ENCODE data around the gene S100A10.

Gene S100A10

DNA sequence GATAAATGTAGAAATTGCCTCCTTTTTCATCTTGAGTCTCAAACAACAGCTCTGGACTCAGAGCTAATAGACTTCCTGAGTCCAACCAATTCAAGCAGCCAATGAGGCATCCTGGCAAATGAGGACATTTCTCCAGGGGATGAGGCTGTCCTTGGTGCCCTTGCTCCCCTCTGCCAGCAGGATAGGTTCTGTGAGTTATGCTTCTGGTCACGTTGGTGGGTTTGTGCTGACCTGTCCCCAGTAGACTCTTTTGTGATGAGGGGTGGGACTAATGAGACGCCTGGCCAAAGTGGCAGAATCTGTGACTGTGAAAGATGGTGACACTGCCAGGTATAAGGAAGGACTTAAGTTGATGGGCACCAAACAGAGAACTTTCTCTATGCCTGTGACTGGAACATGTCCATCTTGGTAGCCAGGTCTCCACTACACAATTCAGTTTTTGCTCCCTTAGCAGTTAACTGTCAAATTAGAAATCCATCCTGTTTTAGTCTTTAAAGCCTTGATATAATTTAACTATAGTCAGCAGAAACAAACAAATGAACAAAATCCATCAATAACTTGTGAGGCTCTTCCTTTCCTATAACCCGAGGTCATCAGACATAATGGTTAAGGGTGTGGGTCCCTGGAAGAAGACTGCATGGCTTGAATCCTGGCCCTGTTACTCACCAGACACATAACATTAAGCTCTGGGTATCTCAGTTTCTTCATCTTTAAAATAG lies 48.6 kb downstream of the S100A10 start:
- DNase-seq (ENCODE audit: low read depth, low spot score) = no peak
- H3K4me3 ChIP-seq (ENCODE audit: low read length) = no peak overlapping the region

DNA sequence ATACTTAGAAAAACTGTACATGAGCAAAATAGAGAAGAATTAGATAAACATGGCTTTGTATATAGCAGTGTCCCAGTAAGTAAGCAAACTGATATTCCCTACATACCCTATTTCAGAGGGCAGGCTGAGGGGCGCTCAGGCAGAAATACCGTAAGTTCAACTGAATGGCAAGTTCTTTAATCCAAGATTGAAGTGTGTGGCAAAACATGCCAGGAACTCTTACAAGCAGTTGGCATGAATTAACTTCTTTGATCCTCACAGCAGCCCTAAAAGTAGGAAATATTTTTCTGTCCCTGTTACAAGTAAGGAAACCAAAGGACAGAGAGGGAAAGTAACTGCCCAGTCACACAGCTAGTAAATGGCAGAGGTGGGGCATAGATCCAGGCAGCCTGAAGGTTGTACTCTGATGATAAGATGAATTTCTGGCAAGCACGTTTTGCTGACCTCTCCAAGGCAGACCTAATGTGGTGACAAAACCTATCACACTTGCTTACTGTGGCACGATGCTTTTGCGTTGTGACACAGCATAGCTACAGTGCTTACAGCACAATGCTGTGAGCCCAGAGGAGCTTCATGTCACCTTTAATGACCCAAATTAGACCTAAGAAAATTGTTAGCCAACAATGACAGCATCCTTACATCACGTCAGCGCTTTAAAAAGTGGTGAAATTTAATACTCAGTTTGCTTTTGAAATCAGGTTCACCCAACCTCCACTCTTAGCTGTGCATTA lies 49.4 kb downstream of the S100A10 start:
- no peak overlapping the region for H3K4me3 ChIP-seq (ENCODE audit: low read length)
- no peak for DNase-seq (ENCODE audit: low read depth, low spot score)

DNA sequence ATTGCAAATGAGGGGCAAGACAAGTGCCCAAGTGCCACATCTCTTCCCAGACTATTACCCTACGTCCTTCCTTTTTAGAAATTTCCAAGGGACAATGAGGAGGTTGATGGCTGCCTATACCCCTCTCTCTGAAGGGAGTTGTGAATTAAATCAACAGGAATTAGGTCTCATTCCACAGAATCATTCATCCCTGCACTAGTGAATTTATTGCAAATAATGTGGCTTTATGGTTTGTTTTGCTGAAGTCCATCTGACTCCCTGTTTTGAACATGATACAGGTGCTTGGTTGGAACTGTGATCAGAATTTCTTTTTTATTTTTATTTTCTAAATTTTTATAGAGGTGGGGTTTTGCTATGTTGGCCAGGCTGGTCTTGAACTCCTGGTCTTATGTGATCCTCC lies 50.1 kb downstream of the S100A10 start:
- H3K4me3 ChIP-seq (ENCODE audit: low read length) = no peak overlapping the region
- DNase-seq (ENCODE audit: low read depth, low spot score) = no peak

DNA sequence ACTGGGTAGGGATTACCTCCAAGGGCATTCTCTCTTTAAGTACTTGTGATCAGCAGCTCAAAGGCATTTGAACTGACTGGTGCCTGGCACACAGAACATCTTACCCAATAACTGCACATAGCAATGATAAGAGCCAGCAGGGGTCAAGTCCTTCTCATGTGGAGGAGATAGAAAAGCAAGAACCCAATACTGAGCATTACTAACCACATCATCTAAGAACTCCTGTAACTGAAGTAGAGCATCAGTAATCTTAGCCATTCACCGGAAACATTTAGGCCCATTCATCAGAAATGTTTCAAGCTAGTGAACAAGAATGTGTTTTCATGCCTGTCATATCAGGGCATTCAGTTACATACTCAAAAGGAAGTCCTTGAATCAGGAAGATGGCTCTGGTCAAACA lies 50.8 kb downstream of the S100A10 start:
- DNase-seq (ENCODE audit: low read depth, low spot score) = no peak
- H3K4me3 ChIP-seq (ENCODE audit: low read length) = no peak overlapping the region

DNA sequence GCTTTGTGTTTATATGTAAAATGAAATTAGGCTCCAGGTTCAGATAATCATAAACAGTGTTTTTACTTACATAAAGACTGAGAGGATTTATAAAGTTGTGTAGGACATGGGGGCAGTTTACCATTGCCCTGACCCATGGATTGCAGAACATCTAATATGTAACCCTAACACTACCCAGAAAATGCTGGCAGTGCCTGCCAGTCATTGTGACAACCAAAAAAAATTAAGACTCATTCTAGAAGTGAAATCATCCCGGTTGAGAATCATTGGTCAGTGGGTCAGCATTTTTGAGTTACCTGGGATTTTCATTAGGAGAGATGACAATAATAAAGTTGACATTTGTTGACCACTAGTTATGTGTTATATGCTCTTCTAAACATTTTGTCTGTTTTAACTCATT lies 53.1 kb downstream of the S100A10 start:
- DNase-seq (ENCODE audit: low read depth, low spot score) = no peak
- no peak overlapping the region for H3K4me3 ChIP-seq (ENCODE audit: low read length)

DNA sequence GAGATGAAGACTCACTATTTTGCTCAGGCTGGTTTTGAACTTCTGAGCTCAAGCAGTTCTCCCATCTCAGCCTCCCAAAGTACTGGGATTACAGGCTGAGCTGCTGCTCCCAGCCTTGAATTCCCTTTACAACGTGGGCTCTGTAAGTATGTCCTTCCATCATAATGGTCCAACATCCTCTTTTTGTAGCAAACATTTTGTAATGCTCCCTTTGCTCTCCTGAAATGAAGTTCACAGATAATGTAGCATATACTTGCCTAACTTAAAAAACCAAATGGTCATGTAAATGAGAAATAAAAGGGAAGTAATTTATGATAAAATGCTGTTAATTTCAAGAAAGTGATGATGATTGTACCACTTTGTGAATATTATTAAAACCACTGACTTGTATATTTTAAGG lies 53.9 kb downstream of the S100A10 start:
- no peak overlapping the region for H3K4me3 ChIP-seq (ENCODE audit: low read length)
- no peak for DNase-seq (ENCODE audit: low read depth, low spot score)

DNA sequence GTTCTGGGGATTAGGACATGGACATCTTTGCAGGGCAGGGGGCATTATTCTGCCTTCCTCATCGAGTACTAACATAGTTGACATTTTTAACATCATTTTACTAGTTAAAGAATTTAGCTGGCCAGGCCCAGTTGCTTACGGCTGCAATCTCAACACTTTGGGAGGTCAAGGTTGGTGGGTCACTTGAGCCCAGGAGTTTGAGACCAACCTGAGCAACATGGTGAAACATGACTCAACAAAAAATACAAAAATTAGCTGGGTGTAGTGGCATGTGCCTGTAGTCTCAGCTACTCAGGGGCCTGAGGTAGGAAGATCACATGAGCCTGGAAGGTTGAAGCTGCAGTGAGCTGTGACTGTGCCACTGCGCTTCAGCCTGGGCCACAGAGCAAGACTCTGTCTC lies 54.5 kb downstream of the S100A10 start:
- no peak overlapping the region for H3K4me3 ChIP-seq (ENCODE audit: low read length)
- no peak for DNase-seq (ENCODE audit: low read depth, low spot score)

DNA sequence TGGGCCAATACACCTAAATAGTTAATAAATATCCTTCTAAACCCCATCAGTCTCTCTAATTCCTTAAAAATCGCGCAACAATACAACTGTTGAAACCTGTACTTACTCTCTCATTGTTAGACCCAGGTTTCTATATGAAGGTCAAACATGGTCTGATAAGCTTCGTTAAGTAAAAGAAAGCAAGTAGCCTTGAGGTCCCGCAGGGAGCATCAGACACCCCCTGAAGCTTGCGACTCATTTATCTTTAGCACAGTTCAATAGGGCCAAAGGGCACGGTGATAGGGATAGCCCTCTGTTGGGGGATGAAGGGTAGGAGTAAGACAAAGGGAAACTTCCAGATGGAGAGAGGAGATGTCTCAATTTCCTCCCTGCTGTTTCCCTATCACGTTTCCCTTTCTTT lies 57.0 kb downstream of the S100A10 start:
- DNase-seq (ENCODE audit: low read depth, low spot score) = no peak
- no peak overlapping the region for H3K4me3 ChIP-seq (ENCODE audit: low read length)

DNA sequence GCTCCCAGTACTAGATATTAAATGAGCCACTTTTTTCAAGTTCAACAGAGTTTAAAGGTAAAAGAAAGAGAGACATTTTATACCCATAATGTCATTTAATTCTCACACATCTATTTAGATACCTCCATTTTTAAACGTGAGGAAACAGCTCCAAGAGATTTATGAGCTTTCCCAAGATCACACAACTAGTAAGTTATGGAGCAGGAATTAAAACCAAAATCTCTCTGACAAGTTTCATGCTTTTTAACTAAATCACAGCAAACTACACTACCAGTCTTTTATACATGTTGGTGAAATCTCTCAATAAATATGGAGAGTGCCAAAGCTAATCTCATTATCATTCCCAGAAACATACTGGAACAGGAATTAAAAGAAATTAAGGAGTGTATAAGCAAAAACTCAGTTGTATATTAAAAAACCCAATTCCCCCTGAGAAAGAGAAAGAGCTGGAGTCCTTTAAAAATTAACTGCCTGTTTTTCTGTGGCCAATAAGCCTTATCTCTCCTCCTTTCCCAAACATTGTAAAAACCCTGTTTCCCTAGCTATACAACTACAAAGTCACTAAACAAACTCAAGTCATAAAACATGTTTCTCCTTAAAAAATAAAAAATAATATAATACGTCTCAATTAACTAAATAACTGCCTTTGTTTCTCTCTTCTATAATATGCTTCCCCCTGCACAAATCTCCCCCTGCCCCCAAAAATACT lies 57.6 kb downstream of the S100A10 start:
- no peak for DNase-seq (ENCODE audit: low read depth, low spot score)

DNA sequence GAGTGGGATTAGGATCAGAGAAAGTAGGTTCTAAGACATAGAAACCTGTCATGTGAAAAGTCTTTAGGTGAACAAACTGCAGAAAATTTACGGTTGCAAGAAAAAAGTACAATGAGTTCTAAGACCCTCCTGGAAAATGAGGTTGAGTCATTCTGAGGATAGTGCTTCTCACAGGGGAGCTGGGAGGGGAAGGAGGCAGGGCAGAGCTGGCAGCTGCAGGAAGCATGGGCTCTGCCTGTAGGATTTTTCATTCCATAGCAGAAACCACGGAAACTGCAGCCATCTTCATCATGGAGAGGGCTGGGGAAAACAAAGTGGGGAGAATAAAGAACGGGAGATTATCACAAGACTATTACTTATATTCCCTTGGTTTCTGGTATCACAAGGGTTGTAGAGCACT lies 58.5 kb downstream of the S100A10 start:
- no peak overlapping the region for H3K4me3 ChIP-seq (ENCODE audit: low read length)
- no peak for DNase-seq (ENCODE audit: low read depth, low spot score)

More for the DNA sequence above, 57.6 kb downstream of the S100A10 start:
- no peak overlapping the region for H3K4me3 ChIP-seq (ENCODE audit: low read length)

DNA sequence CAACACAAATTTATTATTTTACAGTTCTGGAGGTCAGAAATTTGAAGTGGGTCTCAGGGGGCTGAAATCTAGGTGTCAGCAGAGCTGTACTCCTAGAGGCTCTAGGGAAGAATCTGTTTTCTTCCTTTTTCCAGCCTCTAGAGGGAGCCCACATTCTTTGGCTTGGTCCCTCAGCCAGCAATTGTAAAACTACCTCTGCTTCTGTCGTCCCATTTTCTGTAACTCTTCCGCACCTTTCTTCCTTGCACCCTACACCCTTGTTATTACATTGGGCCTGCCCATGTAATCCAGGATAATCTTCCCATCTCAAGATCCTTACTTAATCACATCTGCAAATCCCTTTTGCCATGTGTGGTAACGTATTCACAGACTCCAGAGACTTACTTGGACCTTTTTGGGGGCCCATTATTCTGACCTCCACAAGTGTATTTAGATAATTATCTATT lies 59.6 kb downstream of the S100A10 start:
- no peak overlapping the region for H3K4me3 ChIP-seq (ENCODE audit: low read length)
- DNase-seq (ENCODE audit: low read depth, low spot score) = peak; percentile 48
